GM12891 (cell line): ENCODE measurements around the gene CAP1.
A peak's percentile ranks its signal among the peaks of the same experiment; 100 is the strongest.
"Not testable (repeated sequence)": the region's sequence is repeated elsewhere in the genome, so short reads cannot be mapped to it uniquely, and the experiment has no call there.

ENCODE experiments used
- DNase-seq: peaks from one replicate; pipeline ENCODE4 v3.0.0; 2011; ENCODE audit warnings: low spot score; ENCODE audit not compliant: insufficient read length
- FAIRE-seq: peaks from 2 replicates; lab custom pipeline; 2011; peaks lifted over from hg19 to GRCh38; lab: Jason Lieb, UNC
- PAX5 ChIP-seq: IDR thresholded peaks from 2 replicates; pipeline ENCODE4 v1.6.1; 2011; ENCODE audit warnings: low read length, moderate library complexity, mild to moderate bottlenecking; ENCODE audit not compliant: insufficient read depth, severe bottlenecking
- POLR2A ChIP-seq: IDR thresholded peaks from 2 replicates; pipeline ENCODE4 v1.6.1; 2011; ENCODE audit warnings: low read depth, low read length, control low read depth
- POLR2AphosphoS5 ChIP-seq: IDR thresholded peaks from 2 replicates; pipeline ENCODE4 v1.6.1; 2011; ENCODE audit warnings: low read depth, low read length, control low read depth
- POU2F2 ChIP-seq: IDR thresholded peaks from 2 replicates; pipeline ENCODE4 v1.6.1; 2011; ENCODE audit warnings: low read depth, mild to moderate bottlenecking, control low read depth, low read length, moderate library complexity
- SPI1 ChIP-seq: IDR thresholded peaks from 2 replicates; pipeline ENCODE4 v1.6.1; 2011; ENCODE audit warnings: low read depth, low read length, control low read depth
- TAF1 ChIP-seq: IDR thresholded peaks from 2 replicates; pipeline ENCODE4 v1.6.1; 2011; ENCODE audit warnings: low read depth, low read length, control low read depth

The CAP1 gene

DNA sequence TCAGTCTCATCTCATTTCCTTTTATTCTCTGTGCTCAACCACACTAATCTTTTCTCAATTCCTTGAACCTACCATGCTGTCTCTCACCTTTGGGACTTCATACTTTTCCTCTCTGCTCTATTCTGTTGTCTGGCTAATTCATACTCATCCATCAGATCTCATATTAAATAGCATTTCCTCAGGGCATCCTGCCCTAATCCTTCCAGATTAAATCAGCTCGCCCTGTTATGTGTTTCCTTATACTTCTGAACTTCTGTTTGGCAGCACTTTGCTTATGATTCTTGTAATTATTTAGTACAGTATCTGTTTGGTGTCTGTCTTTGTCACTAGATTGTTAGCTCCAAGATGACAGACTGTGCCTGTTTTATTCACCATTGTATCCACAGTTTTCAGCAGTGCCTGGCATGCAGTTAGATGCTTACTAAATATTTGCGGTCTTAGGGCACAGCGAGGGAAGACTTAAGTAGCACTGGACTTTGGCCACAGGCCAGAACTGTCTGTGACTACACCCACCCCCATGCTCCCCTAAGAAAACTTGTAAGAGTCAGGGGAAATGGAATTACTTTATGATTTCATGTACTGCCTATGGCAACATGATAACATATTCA, 9.9 kb upstream of the CAP1 start:
- TF ChIP-seq SPI1 (no peak), TAF1 (no peak), POLR2A (no peak), POU2F2 (no peak), POLR2AphosphoS5 (no peak), PAX5 (no peak)
- FAIRE-seq (no peak), DNase-seq (no peak)

DNA sequence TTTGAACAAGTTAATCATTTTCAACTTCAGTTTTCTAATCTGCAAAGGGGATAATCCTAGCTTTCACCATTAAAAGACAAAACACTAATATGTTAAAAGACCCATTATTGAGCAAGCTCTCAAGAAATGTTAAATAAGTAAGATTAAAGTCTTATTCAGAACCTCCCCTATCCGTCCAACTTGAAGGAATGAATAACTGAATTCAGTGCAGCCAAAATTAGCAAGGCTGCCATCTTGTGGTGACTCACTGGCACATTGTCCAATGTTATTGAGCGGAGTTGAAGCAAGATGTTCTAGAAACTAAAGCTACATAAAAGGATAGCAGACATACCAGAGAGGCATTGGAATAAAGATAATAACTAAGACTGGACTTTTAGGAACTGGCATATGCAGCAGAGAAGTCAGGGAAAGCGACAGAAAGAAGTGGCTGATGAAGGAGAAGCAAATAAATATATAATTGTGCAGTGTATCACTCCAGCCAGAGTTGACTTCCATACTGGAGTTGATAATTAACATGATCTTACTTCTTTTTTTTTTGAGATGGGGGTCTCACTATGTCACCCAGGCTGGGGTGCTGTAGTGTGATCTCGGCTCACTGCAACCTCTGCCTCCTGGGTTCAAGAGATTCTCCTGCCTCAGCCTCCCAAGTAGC, 8.2 kb upstream of the CAP1 start:
- TF ChIP-seq POLR2A (no peak), SPI1 (no peak), POU2F2 (no peak), POLR2AphosphoS5 (no peak), TAF1 (no peak), PAX5 (no peak)
- no peak for DNase-seq
- FAIRE-seq = peak; percentile 88

DNA sequence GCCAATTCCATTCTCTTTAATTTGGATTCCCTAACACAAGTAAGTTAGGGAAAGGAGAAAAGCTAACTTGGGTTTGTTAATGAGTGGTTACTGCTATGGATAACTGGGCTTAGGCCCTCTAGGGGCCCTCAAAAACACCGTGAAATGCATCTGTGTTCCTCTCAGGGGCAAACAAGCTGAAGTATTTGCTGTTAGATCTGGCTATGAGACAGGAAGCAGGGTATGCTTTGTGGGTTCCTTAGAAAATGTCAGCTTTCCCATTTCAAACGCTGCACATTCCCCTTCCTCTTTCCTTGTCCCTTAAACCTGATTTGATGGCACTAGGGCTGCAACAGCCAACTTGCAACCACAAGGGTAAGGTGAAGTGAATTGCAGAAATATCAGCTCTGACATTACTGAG, 5.7 kb upstream of the CAP1 start:
- TF ChIP-seq PAX5 (no peak), POLR2A (no peak), POU2F2 (no peak), POLR2AphosphoS5 (no peak), SPI1 (peak; percentile 22; the same call in 1 of the 2 replicates), TAF1 (no peak)
- DNase-seq (no peak), FAIRE-seq (peak; percentile 59)

DNA sequence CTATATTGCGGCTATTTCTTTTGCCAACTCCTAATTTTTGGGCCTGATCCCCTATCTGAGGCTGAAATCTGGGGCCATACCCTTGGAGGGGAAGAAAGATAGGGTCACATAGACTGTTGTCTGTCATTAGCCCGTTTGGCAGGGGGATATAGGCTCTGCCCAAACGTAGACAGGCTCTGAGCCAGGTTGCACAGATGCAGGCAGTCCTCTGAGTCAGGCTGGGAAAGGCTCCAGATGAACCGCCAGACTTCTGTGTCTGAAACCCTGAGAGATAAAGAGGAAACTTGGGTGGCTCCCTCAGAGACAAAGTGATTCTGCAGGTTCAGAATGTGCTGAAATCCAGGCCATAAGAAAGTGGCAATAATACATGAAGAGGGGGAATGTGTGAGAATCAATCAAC, 4.0 kb upstream of the CAP1 start:
- FAIRE-seq = no peak
- TF ChIP-seq SPI1 = no peak
- TF ChIP-seq POLR2AphosphoS5 = no peak
- TF ChIP-seq POU2F2 = no peak
- no peak for TF ChIP-seq PAX5
- TF ChIP-seq TAF1 = no peak
- no peak for TF ChIP-seq POLR2A

DNA sequence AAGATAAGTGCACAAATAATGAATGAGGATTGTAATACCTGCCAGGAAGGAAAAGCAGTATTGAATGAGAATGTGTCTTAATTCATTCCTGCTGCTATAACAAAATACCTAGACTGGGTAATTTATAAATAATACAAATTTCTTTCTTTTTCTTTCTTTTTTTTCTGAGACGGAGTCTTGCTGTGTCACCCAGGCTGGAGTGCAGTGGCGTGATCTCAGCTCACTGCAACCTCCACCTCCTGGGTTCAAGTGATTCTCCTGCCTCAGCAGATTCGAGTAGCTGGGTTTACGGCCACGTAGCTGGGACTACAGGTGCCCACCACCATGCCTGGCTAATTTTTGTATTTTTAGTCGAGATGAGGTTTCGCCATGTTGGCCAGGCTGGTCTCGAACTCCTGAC, 3.3 kb upstream of the CAP1 start:
- FAIRE-seq = peak; percentile 56
- not testable (repeated sequence) for DNase-seq

More for the DNA sequence above, 4.0 kb upstream of the CAP1 start:
- DNase-seq = no peak

DNA sequence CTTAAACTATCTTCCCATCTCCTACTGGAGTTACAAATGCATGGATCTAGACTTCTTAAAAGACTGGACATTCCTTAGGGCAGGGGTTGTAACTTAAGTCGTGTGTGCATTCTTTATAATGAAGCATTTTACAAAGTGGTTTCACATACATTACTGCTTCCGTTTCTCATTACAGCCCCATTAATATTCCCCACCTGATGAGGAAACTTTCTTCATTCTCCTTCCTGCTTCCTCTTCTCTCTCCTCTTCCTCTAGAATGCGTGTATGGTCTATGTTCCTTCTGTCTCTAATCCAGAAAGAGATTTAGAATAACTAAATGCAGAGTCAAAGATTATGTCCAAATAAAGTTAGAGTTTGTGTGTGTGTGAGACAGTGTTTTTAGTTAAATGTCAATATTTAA, 1.8 kb upstream of the CAP1 start:
- TF ChIP-seq POU2F2 (no peak), POLR2AphosphoS5 (no peak), TAF1 (no peak), POLR2A (no peak), PAX5 (no peak), SPI1 (no peak)
- FAIRE-seq (no peak), DNase-seq (no peak)

DNA sequence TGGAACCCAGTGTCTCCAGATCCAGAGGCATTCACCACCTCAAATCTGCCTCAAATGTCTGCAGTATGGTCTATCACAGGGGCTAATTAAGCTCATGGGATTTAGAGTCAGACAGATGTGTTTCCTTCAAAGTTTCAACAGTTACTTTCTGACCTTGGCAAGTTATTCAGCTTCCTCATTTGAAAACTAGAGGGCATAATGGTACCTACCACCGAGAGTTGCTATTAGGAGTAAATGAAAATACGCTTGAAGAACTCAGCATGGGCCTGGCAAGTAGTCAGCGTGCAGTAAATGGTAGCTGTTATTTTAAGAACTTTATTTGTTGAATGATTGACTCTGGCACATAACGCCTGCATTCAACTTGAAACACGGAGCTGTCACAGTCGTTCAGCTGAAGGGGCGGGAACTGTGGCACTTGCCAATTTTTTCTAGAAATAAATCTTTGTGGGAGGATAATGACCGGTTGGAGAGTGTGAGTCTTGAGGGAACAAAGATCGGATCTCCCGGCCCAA, 1.2 kb upstream of the CAP1 start:
- no peak for DNase-seq
- TF ChIP-seq SPI1 = peak; percentile 14; the same call in 1 of the 2 replicates
- no peak for TF ChIP-seq POLR2AphosphoS5
- TF ChIP-seq TAF1 = no peak
- FAIRE-seq = no peak

DNA sequence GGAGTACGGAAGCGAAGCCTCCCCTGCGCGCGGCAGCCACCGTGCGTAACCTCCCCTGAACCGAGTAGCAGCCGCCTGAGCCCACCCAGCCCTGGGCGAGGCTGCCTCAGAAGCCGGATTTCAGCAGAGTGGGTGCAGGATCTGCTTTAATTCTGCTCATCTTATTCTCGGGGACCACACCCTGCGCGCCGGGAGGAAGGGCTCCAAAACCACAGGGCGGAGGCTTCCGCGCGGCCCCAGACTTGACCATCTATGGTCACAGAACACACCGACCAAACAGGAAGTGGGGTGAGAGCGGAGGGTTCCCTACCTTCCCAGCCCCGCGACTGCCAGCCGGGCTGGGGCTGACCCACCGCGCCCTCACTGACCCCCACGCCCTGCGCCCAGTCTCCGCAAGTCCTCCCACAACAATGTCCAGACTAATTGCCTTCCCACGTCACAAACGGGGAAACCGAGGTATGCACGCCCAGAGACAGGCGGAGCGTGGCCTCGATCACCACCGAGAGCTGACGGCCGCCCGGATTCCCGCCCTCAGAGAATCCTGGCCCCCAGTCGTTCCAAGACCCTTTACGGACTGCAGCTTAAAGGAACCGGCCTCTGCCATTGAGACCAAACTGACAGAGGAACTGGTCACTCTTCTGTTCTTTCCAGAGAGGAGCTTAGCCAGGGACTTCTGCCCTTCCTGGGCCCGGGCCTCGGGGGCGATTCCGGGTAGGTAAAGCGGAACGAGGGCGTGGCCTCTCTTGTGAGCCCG, 595 bp upstream of the CAP1 start:
- FAIRE-seq (peak; percentile 95), DNase-seq (peak; percentile 77)
- TF ChIP-seq POLR2AphosphoS5 (peak; percentile 94), SPI1 (peak; percentile 85), POU2F2 (peak; percentile 52; the same call in 1 of the 2 replicates), TAF1 (peak; percentile 88), PAX5 (no peak), POLR2A (peak; percentile 93)

DNA sequence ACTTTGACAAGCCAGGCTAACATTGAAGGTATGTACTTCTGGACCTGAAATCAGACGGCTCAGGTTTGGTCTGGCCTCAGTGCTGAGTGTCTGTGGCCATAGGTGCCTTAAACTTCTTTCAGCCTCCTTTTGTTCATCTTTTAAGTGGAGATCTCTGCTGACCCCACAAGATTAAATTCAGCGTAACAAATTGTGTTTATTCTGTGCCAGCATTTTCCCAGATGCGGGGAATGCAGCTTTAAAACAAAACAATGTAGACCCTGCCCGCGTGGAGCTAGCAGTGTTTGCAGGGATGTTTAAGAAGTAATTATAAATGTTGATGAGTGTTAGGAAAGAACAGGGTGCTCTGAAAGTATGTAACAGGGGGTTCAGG, 923 bp downstream of the CAP1 start:
- DNase-seq (no peak), FAIRE-seq (no peak)
- TF ChIP-seq POU2F2 (no peak), TAF1 (no peak), SPI1 (no peak), PAX5 (no peak), POLR2AphosphoS5 (no peak), POLR2A (no peak)

DNA sequence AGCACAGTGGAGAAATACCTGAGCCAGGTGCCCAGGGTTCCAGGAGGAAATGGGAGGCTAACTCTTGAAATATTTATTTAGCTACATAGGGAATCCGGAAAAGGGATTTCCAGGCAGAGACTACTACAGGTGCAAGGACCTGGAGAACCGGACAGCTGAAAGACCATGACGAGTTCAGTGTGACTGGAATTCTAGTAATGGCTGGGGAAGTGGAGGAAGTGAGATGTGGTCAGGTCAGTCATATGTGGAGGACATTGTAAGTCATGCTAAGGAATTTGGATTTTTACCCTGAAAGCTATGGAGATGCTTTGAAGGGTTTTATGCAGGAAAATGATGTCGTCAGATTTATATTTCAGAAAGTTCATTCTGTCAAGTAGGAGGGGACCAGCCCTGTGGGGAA, 1.8 kb downstream of the CAP1 start:
- FAIRE-seq (no peak), DNase-seq (no peak)
- TF ChIP-seq TAF1 = no peak
- peak; percentile 58 for TF ChIP-seq SPI1
